HG03354 (cell line): ENCODE measurements around the gene MCOLN2.
"Not testable (repeated sequence)": the region's sequence is repeated elsewhere in the genome, so short reads cannot be mapped to it uniquely, and the experiment has no call there.

Experiments used
- ATAC-seq: cut with Tn5 transposase; IDR thresholded peaks from one replicate; pipeline ENCODE4 v1.9.1; 2021; ENCODE audit warnings: mild to moderate bottlenecking; ENCODE audit not compliant: unreplicated experiment, poor library complexity, severe bottlenecking

MCOLN2 gene

GRCh38 chr1:84988588-84988987, 8.3 kb downstream of the MCOLN2 start:
- ATAC-seq = peak; percentile 51

GRCh38 chr1:84986561-84986960, 10.4 kb downstream of the MCOLN2 start:
- not testable (repeated sequence) for ATAC-seq

DNA sequence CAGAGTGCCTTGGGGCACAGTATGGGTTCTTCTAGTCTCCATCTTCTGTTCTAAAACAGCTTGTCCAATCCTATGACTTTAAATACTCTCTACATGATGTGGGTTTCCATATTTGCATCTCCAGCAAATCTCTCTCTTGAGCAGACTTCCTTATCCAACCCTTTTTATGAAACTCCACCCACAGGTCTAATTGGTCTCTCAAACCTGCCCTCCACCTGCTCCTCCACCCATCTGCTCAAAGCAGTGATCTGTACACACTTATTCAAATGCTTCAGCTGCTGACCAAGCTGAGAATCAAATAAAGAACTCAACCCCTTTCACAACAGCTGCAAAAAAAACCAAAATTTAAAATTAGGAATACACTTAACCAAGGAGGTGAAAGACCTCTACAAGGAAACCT, 11.5 kb downstream of the MCOLN2 start:
- ATAC-seq = peak; percentile 60

DNA sequence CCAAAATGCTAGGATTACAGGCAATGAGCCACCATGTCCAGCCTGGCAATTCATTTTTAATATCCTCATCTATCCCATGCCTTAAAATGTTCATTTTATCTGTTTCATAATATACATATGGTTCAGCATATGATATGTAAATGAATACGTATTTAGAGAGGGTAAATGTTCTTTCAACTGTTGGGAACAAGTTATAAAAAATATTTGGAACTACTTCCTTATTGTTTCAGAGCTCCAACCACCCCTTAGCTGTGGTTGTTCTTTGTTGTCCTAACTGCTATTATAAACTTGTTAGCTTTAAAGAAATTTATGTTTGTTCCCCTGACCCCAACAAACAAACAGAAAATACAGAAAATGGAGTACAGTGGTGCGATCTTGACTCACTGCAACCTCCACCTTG, 14.5 kb downstream of the MCOLN2 start:
- no peak for ATAC-seq

DNA sequence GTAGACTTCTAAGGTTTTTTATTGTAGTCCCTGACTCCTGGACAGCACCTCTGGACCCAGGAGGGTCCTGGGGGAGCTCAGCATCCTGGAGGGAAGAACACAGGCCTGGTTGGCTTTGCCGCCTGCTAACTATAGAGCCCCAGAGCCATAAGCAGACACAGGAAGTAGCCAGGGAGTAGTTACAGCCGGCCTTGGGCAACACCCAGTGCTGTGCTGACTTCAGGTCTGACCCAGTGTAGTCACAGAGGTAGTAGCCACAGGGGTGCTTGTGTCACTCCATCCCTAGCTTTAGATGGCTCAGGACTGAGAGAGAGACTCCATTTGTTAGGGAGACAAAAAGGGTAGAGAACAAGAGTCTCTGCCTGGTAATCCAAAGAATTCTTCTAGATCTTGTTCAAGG, 21.9 kb downstream of the MCOLN2 start:
- ATAC-seq = peak; percentile 29

- peak; percentile 53 for ATAC-seq
Observed at GRCh38 chr1:84973498-84974334, 23.2 kb downstream of the MCOLN2 start.

GRCh38 chr1:84972377-84972987, 24.4 kb downstream of the MCOLN2 start:
- ATAC-seq = peak; percentile 47

- ATAC-seq = peak; percentile 34
Observed at GRCh38 chr1:84971957-84972356, 25.0 kb downstream of the MCOLN2 start.

GRCh38 chr1:84969489-84970250, 27.2 kb downstream of the MCOLN2 start:
- ATAC-seq = peak; percentile 53

DNA sequence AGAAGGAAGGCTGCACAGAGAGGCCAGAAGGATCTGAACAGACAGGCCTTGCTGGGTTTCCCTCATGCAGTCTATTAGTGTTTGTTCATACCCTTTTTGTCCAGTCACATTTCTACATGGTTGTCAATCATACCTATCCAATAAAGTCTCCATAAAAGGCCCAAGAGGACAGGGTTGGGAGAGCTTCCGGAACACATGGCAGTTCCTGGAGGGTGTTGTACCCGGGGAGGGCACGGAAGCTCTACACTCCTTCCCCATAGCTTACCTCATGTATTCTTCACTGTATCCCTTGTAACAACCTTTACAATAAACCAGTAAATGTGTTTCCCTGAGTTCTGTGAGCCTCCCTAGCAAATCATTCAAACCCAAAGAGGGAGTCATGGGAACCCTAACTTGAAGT, 28.0 kb downstream of the MCOLN2 start:
- no peak for ATAC-seq

DNA sequence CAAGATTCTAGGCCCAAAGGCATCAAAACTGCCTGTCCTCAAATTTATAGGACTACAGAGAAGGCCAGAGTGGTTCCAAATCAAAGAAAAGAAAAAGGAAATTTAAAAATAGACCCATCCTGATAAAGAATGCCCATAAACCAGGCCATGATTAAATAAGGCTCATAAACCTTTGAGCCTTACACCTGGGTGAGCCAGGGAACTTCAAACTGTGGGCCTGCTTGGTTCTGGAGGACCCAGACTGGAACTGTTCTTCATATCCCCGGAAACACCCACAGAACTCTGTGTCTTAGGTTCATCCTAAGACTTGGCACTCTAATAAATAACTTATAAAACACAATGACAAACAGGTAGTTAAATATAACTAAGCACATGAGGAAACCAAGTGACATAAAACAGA, 28.8 kb downstream of the MCOLN2 start:
- no peak for ATAC-seq

GRCh38 chr1:84967666-84968065, 29.2 kb downstream of the MCOLN2 start:
- ATAC-seq = no peak

DNA sequence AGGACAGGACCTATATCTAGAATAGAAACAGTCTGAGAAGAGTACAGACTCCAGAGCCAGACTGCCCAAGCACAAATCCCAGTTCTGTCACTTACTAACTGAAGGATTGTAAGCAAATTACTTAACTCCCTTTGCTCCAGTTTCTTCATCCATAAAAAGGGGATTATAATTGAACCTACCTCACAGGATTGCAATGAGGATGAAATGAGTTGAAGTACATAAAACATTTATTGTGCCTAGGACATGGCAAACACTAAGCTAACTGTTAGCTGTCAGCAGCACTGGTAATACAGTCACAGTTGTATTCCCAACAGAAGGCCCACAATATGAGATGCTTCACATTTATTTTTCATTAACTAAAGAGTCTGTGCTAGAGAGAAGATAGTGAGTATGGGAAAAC, 33.9 kb downstream of the MCOLN2 start:
- ATAC-seq = no peak

DNA sequence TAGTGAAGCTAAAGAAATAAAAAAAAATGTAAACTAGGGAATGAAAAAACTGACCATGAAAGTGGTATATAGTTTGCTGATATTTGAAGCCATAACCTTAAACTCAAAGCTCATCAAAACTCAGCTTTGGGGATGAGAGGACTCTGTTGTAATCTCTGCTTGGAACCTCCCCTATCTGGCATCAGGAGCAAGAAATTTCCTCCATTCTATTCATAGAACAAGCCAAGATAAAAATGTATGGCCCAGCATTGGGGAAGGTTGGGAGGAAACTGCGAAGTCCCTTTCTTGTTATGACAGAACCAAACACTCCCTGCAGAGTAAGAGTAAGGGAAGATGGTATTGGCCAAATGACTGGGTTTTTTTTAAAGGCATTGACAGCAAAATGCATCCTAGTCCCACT, 35.6 kb downstream of the MCOLN2 start:
- no peak for ATAC-seq

- no peak for ATAC-seq
Observed at GRCh38 chr1:84960371-84960770, 36.5 kb downstream of the MCOLN2 start.

DNA sequence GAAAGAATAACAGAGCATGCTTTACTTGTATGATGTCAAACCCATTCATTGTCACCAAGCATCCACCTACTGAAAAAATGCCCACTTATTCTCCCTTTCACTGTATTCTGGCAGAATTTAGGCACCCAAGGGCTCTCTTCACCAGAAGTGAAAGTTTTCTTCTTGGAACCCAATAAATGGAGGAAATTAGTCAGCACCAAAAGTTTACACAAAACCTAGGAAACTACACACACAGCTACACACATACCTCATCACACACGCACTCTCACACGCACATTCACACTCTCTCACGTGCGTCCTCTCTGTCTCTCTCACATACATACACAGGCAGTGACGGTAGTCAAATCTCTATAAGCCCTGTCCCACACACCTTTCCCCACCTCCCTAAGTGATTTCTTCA, 37.6 kb downstream of the MCOLN2 start:
- peak; percentile 86 for ATAC-seq

GRCh38 chr1:84957966-84958365, 38.9 kb downstream of the MCOLN2 start:
- no peak for ATAC-seq

DNA sequence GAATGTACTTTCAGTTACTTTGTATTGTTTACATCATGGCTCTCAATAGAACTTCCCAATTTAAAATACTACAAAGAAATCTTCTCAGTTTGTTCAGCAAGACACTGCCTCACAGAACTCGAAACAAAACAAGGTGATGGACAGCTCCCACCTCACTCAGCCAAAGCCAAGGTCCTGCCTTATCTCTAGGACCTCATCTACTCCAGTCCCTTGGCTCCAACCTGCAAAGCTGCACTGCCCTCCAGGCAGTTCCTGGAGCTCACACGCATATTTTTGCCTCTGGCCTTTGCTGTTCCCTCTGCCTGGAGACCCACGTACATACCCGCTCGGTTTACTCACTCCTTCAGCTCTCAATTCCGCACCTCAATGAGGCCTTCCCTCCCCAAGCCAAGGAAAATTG, 40.3 kb downstream of the MCOLN2 start:
- ATAC-seq = no peak

- no peak for ATAC-seq
Observed at GRCh38 chr1:84956097-84956496, 40.8 kb downstream of the MCOLN2 start.

GRCh38 chr1:84949664-84950063, 47.2 kb downstream of the MCOLN2 start:
- no peak for ATAC-seq
